ENCODE data around the gene STIP1.

GRCh38 chr11:64232967-64233315 lies 47.0 kb downstream of the STIP1 start:
- TF ChIP-seq, protein P1, sequence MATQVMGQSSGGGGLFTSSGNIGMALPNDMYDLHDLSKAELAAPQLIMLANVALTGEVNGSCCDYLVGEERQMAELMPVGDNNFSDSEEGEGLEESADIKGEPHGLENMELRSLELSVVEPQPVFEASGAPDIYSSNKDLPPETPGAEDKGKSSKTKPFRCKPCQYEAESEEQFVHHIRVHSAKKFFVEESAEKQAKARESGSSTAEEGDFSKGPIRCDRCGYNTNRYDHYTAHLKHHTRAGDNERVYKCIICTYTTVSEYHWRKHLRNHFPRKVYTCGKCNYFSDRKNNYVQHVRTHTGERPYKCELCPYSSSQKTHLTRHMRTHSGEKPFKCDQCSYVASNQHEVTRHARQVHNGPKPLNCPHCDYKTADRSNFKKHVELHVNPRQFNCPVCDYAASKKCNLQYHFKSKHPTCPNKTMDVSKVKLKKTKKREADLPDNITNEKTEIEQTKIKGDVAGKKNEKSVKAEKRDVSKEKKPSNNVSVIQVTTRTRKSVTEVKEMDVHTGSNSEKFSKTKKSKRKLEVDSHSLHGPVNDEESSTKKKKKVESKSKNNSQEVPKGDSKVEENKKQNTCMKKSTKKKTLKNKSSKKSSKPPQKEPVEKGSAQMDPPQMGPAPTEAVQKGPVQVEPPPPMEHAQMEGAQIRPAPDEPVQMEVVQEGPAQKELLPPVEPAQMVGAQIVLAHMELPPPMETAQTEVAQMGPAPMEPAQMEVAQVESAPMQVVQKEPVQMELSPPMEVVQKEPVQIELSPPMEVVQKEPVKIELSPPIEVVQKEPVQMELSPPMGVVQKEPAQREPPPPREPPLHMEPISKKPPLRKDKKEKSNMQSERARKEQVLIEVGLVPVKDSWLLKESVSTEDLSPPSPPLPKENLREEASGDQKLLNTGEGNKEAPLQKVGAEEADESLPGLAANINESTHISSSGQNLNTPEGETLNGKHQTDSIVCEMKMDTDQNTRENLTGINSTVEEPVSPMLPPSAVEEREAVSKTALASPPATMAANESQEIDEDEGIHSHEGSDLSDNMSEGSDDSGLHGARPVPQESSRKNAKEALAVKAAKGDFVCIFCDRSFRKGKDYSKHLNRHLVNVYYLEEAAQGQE (IDR thresholded peaks at IDR 0.05; ENCODE audit: borderline replicate concordance): no peak
- TF ChIP-seq, protein P1 (CRISPR knock-in tag; IDR thresholded peaks at IDR 0.05; ENCODE audit: low read depth): no peak
- TF ChIP-seq DLX4 (CRISPR knock-in tag; IDR thresholded peaks at IDR 0.05) (no peak), HDAC3 (IDR thresholded peaks at IDR 0.05; ENCODE audit: borderline replicate concordance, partially characterized antibody) (no peak), MAZ (CRISPR knock-in tag; conservative IDR thresholded peaks at IDR 0.05 in 1 of 2, IDR thresholded peaks at IDR 0.05 in 1 of 2) (no peak), ZNF561 (CRISPR knock-in tag; conservative IDR thresholded peaks at IDR 0.05) (no peak), NR3C1 (CRISPR knock-in tag; IDR thresholded peaks at IDR 0.05) (no peak), ATF1 (CRISPR knock-in tag; IDR thresholded peaks at IDR 0.05) (no peak), ATF1 (tag; IDR thresholded peaks at IDR 0.05) (no peak), ESRRA (IDR thresholded peaks at IDR 0.05; ENCODE audit: borderline replicate concordance, low read depth) (no peak), EZH2 (IDR thresholded peaks at IDR 0.05; ENCODE audit: borderline replicate concordance, low read depth, low read length) (no peak), CTCF (IDR thresholded peaks at IDR 0.05 in 2 of 3, conservative IDR thresholded peaks at IDR 0.05 in 1 of 3; ENCODE audit: insufficient read depth in 2 of 3, low read depth in 1 of 3, low read length in 3 of 3) (no peak)
- TF ChIP-seq, protein P2, sequence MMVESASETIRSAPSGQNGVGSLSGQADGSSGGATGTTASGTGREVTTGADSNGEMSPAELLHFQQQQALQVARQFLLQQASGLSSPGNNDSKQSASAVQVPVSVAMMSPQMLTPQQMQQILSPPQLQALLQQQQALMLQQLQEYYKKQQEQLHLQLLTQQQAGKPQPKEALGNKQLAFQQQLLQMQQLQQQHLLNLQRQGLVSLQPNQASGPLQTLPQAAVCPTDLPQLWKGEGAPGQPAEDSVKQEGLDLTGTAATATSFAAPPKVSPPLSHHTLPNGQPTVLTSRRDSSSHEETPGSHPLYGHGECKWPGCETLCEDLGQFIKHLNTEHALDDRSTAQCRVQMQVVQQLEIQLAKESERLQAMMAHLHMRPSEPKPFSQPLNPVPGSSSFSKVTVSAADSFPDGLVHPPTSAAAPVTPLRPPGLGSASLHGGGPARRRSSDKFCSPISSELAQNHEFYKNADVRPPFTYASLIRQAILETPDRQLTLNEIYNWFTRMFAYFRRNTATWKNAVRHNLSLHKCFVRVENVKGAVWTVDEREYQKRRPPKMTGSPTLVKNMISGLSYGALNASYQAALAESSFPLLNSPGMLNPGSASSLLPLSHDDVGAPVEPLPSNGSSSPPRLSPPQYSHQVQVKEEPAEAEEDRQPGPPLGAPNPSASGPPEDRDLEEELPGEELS (CRISPR knock-in tag; IDR thresholded peaks at IDR 0.05; ENCODE audit: borderline replicate concordance): no peak
- TF ChIP-seq, protein P3, sequence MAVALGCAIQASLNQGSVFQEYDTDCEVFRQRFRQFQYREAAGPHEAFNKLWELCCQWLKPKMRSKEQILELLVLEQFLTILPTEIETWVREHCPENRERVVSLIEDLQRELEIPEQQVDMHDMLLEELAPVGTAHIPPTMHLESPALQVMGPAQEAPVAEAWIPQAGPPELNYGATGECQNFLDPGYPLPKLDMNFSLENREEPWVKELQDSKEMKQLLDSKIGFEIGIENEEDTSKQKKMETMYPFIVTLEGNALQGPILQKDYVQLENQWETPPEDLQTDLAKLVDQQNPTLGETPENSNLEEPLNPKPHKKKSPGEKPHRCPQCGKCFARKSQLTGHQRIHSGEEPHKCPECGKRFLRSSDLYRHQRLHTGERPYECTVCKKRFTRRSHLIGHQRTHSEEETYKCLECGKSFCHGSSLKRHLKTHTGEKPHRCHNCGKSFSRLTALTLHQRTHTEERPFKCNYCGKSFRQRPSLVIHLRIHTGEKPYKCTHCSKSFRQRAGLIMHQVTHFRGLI (CRISPR knock-in tag; IDR thresholded peaks at IDR 0.05): no peak
